ENCODE results near the gene HMGN4.

GRCh38 chr6:26516481-26517427 lies 21.4 kb upstream of the HMGN4 start:
- TF ChIP-seq, protein P1, sequence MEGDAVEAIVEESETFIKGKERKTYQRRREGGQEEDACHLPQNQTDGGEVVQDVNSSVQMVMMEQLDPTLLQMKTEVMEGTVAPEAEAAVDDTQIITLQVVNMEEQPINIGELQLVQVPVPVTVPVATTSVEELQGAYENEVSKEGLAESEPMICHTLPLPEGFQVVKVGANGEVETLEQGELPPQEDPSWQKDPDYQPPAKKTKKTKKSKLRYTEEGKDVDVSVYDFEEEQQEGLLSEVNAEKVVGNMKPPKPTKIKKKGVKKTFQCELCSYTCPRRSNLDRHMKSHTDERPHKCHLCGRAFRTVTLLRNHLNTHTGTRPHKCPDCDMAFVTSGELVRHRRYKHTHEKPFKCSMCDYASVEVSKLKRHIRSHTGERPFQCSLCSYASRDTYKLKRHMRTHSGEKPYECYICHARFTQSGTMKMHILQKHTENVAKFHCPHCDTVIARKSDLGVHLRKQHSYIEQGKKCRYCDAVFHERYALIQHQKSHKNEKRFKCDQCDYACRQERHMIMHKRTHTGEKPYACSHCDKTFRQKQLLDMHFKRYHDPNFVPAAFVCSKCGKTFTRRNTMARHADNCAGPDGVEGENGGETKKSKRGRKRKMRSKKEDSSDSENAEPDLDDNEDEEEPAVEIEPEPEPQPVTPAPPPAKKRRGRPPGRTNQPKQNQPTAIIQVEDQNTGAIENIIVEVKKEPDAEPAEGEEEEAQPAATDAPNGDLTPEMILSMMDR (IDR thresholded peaks at IDR 0.05), result no peak
- TF ChIP-seq POLR2A (IDR thresholded peaks at IDR 0.05), result no peak

All from thyroid gland (tissue), 4 donors.